CD4-positive, alpha-beta T cell treated with Interleukin-6 at 100 ng/mL for 8 hours (primary cell): ENCODE results near the gene SYNE2.
"Not testable (repeated sequence)": the region's sequence is repeated elsewhere in the genome, so short reads cannot be mapped to it uniquely, and the experiment has no call there.

Experiments
- DNase-seq: peaks from one replicate; pipeline ENCODE4 v3.0.0-alpha.2; 2020; ENCODE audit warnings: mixed read lengths, low spot score

SYNE2 gene

GRCh38 chr14:64037869-64038745, 185.3 kb downstream of the SYNE2 start:
- not testable (repeated sequence) for DNase-seq

- DNase-seq, result no peak
These were observed 186.2 kb downstream of the SYNE2 start for GRCh38 chr14:64038841-64039542.

DNA sequence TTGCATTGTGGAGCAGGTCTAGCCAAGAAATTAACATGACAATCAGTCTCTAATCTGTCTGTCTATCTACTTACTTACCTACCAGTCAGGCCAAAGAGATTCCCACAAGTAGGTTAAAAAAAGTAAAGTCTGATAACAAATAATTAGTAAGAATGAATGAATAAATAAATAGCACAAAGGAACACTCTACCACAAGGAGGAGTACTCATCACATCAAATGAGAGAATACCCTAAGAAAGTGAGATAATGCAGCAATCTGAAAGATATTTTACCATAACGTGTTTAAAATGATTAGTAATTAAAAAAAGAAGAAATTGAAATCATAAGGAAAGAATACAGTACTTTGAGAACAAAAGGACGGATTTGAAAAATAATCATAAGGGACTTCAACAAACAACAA, 187.2 kb downstream of the SYNE2 start:
- DNase-seq, result no peak

- not testable (repeated sequence) for DNase-seq
These were observed 190.5 kb downstream of the SYNE2 start for GRCh38 chr14:64043296-64043695.

DNA sequence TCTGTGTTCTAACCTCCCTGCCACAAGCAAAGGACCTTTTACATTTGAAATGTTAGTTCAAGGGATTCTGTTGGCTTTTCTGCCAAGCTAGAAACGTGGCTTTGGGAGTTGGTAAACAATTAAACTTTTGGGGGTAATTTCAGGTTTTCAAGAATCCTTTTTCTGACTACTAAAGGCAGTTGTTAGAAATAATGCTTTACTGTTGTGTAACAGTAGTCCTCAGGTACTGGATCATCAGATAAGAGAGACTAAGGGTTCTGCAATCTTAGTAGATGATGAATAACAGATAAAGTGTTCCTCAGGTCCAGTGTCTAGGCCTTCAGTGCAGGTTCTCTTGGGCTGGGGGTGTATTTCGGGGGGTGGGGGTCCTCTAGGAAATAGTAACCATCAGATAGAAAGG, 192.3 kb downstream of the SYNE2 start:
- DNase-seq, result no peak

DNA sequence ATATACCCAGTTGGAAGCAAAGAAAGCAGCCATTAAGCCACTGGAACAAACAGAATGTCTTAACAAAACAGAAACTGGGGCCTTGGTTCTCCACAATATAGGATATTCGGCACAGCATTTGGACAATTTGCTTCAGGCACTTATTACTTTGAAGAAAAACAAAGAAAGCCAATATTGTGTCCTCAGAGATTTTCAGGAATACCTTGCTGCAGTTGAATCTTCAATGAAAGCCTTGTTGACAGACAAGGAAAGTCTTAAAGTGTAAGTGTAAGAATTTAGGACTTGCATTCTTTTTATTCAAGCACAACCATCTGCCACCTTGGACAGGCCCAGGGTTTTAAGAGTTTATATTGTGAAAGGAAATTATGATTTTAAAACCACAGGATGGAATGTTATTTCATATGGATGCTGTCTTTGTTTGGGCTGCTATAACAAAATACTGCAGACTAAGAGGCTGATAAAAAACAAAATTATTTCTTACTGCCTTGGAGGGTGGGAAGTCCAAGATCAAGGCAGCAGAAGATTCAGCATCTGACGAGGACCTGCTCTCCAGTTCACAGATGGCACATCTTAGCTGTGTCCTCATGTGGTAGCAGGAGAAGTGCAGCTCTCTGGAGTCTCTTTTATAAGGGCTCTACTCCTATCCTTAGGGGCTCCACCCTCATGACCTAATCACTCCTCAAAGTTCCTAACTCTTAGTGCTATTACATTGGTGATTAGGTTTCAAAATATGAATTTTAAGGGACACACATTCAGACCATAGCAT, 197.0 kb downstream of the SYNE2 start:
- DNase-seq, result no peak

DNA sequence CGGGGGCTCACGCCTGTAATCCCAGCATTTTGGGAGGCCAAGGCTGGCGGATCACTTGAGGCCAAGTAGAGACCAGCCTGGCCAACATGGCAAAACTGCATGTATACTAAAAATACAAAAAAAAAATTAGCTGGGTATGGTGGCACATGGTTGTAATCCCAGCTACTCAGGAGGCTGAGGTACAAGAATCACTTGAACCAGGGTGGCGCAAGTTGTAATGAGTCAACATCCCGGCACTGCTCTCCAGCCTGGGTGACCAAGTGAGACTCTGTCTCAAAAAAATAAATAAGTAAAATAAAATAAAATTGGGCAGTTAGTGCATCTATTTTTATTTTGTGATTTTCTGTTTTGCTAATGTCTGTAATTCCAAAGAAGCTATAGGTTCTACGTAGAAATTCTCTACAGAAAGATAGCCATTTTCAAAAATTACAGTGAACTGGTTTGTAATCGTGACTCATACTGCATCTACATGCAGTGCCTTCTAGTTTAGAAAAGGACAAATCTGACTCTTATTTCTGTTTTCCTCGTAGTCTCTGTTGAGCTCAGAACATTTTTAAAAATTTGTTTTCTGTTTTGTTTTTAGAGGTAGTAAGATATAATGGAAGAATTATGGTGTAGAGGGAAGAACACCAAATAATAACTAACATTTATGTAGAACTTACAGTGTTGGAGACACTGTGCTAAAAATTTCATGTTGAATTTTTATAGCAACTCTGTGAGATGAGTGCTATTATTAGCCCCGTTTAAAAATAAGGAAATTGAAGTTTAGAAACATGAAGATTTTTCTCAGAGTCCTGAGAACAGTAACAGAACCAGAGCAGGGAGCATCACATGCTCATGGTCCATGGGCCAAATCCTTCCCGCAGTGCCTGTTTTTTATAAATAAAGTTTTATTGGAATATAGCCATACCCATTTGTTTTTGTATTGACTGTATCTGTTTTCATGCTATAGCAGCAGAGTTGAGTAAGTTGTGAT, 201.2 kb downstream of the SYNE2 start:
- no peak for DNase-seq

DNA sequence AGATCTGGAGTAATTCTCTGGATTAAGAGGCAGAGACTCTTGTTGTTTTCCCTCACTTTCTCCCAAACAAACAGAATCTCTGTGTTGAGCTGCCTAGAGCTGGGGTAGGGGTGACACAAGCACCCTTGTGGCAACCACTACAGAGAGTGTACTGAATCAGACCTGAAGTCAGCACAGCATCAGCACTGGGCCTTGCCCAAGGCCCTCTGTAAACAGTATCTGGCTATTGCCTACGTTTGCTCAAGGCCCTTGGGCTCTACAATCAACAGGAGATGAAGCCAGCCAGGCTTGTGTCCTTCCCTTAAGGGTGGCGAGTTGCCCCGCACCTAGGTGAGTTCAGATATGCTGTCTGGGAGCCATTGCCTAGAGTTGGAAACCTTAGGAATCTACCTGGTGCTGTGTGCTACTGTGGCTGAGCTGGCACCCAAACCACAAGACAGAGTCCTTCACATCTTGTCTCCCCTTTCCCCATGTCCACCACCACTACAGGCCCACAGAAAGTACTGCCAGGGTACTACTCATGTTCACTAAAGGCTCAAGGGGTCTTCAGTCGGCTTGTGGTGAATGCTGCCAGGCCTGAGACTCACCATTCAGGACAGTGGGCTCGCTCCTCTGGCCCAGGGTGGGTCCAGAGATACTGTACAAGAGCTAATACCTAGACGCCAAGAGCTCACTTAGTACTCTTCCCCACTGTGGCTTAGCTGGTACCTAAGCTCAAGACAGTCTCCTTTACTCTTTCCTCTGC, 206.8 kb downstream of the SYNE2 start:
- DNase-seq, result no peak

DNA sequence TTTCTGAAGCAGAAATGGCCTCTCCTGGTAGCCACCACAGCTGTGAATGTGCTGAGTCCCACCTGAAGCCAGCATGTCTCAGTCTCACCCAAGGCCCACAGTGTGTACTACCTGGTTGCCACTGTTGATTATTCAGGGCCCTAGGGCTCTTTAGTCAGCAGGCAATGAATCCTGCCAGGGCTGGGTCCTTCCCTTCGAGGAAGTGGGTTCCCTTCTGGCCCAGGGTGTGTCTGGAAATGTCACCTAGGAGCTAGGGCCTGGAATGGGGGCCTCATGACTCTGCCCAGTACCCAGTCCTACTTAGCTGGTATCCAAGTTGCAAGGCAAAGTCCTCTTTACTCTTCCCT, 207.4 kb downstream of the SYNE2 start:
- DNase-seq, result no peak

DNA sequence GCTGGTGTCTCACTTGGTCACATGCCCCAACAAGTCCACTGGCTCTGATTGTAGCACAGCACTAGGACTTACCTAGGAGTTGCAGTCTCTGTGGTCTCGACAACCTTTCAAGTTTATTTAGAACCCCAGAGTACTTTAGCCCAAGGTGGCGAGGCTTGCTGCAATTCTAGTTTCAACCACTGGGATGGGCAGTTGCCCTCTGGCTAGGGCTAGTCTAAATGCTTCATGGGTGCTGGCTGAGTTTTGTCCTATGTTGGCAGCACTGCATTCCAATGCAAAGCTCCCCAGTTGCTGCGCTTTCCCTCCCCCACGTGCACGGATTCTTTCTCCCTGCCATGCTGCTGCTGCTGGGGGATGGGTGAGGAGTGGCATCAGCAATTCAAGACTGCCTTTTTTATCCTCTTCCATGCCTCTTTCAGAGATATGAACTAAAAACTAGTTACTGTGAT, 207.9 kb downstream of the SYNE2 start:
- no peak for DNase-seq

DNA sequence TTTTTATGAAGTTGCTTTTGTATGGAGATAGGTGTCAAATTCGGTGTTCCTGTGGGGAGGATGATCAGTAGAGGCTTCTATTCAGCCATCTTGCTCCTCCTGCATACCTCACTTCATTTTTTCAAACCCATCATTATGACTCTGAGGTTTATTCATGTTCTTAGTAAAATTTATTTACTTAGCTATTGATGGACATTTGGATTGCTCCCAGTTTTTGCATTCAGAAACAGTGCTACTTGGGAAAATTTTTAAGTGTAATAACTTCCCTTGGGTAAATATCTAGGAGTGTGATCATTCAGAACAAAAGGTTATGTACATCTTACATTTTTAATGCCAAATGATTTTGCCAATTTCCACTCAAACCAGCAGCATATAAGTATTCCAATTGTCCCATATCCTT, 208.3 kb downstream of the SYNE2 start:
- DNase-seq, result no peak

DNA sequence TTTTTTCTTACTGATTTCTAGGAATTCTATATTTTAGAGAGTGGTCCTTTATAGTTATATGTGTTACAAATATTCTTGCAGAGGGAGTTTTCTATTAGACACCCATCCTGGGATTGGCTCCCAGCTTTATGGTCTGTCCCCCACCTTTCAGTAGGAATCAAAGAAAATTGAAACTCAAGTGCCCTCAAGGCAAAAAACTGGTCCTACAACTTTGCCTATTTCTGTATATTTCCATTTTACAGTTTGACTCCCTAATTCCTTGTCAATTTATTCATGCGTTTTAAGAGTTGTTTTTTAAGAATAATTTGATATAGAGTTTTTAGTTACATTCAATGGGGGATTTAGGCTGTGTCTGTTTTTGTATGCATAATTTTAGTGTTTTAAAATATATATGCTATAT, 208.9 kb downstream of the SYNE2 start:
- DNase-seq, result no peak

GRCh38 chr14:64062381-64063115, 209.7 kb downstream of the SYNE2 start:
- no peak for DNase-seq

GRCh38 chr14:64064447-64064846, 211.6 kb downstream of the SYNE2 start:
- DNase-seq, result no peak

DNA sequence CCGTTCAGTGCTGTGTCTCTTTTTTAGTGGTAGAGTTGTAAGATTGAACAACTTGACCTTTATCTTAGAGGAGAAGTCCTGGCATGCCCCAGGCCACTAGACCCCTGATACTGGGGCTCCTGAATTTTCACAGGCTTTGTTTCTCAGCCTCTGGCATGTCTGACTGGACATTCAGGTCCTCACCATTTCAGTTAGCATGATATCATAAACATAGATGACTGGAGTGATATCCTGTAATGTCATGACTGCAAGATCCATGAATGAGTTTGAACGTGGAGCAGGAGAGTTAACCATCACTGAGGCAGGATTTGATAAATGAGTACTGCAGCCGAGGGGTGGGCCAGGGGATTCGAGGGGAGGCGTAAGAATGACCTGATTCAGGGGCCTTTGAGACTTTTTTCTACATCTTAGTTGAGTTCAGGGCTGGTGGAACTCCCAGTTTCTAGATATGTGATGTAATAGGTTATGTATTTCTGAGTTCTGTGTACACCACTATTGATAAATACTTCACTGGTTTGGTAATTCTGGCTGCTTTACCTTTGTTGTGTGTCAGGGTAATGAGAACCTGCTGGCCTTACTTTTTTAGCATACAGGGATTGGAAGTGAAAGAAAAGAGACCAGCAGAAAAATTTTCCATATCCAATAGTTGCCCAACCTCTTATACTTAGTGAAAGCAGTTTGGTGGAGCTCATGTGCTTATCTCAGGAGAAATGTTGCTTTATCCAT, 217.0 kb downstream of the SYNE2 start:
- no peak for DNase-seq

GRCh38 chr14:64074961-64075612, 222.3 kb downstream of the SYNE2 start:
- no peak for DNase-seq

- DNase-seq, result no peak
These were observed 222.8 kb downstream of the SYNE2 start for GRCh38 chr14:64075613-64076005.

DNA sequence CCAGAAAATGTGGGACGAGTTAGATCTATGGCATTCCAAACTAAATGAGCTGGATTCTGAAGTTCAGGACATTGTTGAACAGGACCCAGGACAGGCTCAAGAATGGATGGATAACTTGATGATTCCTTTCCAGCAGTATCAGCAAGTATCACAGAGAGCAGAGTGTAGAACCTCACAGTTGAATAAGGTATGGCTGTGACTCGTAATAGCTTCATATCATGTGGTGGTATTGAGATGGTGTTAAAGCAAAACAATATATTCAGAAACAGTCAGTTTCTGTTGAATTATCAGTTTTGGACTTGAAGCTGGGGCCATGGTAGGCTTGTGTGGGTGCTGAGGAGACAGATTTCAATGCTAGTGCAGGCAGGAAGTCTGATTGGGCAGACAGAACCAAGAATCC, 227.6 kb downstream of the SYNE2 start:
- no peak for DNase-seq
